HG03520 (cell line): ENCODE measurements around the gene MZT2B.
"Not testable (repeated sequence)": the region's sequence is repeated elsewhere in the genome, so short reads cannot be mapped to it uniquely, and the experiment has no call there.

Experiments
- ATAC-seq: cut with Tn5 transposase; IDR thresholded peaks from one replicate; pipeline ENCODE4 v1.9.1; 2021; ENCODE audit warnings: mild to moderate bottlenecking, moderate library complexity; ENCODE audit not compliant: unreplicated experiment

The MZT2B gene

GRCh38 chr2:130169896-130170295, 12.2 kb upstream of the MZT2B start:
- no peak for ATAC-seq

GRCh38 chr2:130174866-130175265, 7.2 kb upstream of the MZT2B start:
- peak; percentile 86 for ATAC-seq

GRCh38 chr2:130180404-130181324, 1.4 kb upstream of the MZT2B start:
- not testable (repeated sequence) for ATAC-seq

- peak; percentile 46 for ATAC-seq
Observed at GRCh38 chr2:130181325-130181879, 660 bp upstream of the MZT2B start, which contains the start of gene SMPD4. SMPD4 (minus strand) TSS chr2:130181602; CDS start chr2:130176592, 5,010 bp downstream.

- ATAC-seq, result not testable (repeated sequence)
Observed at GRCh38 chr2:130182826-130183511, 907 bp downstream of the MZT2B start.

GRCh38 chr2:130183512-130184373, 1.7 kb downstream of the MZT2B start:
- ATAC-seq, result no peak

- no peak for ATAC-seq
Observed at GRCh38 chr2:130185436-130185835, 3.4 kb downstream of the MZT2B start.

GRCh38 chr2:130185896-130186295, 3.8 kb downstream of the MZT2B start:
- no peak for ATAC-seq

- ATAC-seq, result no peak
Observed at GRCh38 chr2:130186391-130186790, 4.3 kb downstream of the MZT2B start.

GRCh38 chr2:130187268-130187667, 5.2 kb downstream of the MZT2B start:
- no peak for ATAC-seq

- ATAC-seq, result not testable (repeated sequence)
Observed at GRCh38 chr2:130187859-130188792, 6.1 kb downstream of the MZT2B start.

GRCh38 chr2:130188958-130189357, 6.9 kb downstream of the MZT2B start:
- not testable (repeated sequence) for ATAC-seq

GRCh38 chr2:130190237-130190636, 8.2 kb downstream of the MZT2B start:
- ATAC-seq, result no peak

- not testable (repeated sequence) for ATAC-seq
Observed at GRCh38 chr2:130191319-130191718, 9.3 kb downstream of the MZT2B start.

- ATAC-seq, result not testable (repeated sequence)
Observed at GRCh38 chr2:130192451-130192850, 10.4 kb downstream of the MZT2B start.

- ATAC-seq, result not testable (repeated sequence)
Observed at GRCh38 chr2:130193824-130194223, 11.8 kb downstream of the MZT2B start.

- ATAC-seq, result not testable (repeated sequence)
Observed at GRCh38 chr2:130195089-130195635, 13.1 kb downstream of the MZT2B start.

- ATAC-seq, result not testable (repeated sequence)
Observed at GRCh38 chr2:130196052-130196451, 14.0 kb downstream of the MZT2B start.

GRCh38 chr2:130198343-130198742, 16.3 kb downstream of the MZT2B start, which contains the start of gene TUBA3E:
TUBA3E (minus strand) TSS chr2:130198439; CDS start chr2:130198360, 79 bp downstream.
- no peak for ATAC-seq
